ENCODE results near the gene SLC7A11.

The SLC7A11 gene

DNA sequence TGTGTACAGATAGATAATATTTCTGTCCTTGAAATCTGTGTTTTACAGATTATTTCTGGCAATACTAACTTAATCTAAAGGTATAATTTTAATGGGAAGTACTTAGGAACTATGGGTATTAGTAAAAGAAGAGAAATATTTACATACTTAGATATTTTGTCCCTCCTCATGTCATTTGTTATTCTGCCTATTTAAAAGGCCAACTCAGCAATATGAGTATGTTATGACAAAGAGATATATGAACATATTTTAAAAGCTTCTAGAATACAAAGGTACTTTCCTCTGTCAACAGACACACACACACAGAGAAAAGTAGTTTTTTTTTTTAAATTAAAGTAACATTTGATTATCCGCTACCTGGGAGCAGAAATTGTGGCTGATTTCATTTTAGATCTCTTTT is 7.9 kb downstream of the SLC7A11 start:
- ChIA-PET CTCF (interaction anchor here (1.2 to 1.5 kb wide), 2 partner anchors 13 to 34 kb away, joined by 3 read pairs; no protein-coding TSS in a partner anchor), POLR2A (no interaction called here)
- DNase-seq (ENCODE audit: extremely low spot score): no peak
- TF ChIP-seq, protein P1, sequence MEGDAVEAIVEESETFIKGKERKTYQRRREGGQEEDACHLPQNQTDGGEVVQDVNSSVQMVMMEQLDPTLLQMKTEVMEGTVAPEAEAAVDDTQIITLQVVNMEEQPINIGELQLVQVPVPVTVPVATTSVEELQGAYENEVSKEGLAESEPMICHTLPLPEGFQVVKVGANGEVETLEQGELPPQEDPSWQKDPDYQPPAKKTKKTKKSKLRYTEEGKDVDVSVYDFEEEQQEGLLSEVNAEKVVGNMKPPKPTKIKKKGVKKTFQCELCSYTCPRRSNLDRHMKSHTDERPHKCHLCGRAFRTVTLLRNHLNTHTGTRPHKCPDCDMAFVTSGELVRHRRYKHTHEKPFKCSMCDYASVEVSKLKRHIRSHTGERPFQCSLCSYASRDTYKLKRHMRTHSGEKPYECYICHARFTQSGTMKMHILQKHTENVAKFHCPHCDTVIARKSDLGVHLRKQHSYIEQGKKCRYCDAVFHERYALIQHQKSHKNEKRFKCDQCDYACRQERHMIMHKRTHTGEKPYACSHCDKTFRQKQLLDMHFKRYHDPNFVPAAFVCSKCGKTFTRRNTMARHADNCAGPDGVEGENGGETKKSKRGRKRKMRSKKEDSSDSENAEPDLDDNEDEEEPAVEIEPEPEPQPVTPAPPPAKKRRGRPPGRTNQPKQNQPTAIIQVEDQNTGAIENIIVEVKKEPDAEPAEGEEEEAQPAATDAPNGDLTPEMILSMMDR (IDR thresholded peaks at IDR 0.05; ENCODE audit: control extremely low read depth, extremely low read depth, low read depth, missing control alignments): no peak

DNA sequence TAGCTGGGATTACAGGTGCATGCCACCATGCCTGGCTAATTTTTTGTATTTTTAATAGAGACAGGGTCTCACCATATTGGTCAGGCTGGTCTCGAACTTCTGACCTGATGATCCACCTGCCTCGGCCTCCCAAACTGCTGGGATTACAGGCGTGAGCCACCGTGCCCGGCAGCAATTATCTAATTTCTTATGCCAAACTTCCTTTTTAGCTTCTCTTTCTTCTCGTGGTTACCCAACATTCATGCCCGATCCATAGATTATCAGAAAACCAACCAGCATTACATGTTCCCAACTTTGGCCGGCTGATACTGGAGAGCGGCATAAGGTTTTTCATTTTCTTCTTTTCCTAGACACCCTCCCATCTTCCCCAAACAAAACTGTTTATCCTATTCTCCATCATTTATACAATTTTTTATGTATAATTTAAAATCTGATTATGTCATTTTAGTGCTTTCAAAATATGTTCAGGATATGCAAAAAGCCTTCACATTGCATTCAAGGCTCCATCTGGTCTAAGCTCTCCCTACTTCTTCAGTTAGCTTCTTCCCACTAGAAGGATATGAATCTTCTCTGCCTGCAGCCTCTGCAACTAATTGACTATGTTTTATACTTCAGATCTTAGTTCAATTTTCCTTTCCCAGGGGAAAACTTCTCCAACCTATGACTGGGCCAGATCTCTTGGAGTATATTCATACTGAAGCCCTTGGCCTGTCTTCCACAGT is 8.7 kb downstream of the SLC7A11 start:
- CTCF ChIA-PET: interaction anchor here (0.7 to 1.5 kb wide), 3 partner anchors 9 to 33 kb away, joined by 3 read pairs; partner anchors contain the start of gene SLC7A11
- TF ChIP-seq, protein P1 (IDR thresholded peaks at IDR 0.05; ENCODE audit: control extremely low read depth, extremely low read depth, low read depth, missing control alignments): no peak
- no peak for DNase-seq (ENCODE audit: extremely low spot score)
- POLR2A ChIA-PET: no interaction called here

DNA sequence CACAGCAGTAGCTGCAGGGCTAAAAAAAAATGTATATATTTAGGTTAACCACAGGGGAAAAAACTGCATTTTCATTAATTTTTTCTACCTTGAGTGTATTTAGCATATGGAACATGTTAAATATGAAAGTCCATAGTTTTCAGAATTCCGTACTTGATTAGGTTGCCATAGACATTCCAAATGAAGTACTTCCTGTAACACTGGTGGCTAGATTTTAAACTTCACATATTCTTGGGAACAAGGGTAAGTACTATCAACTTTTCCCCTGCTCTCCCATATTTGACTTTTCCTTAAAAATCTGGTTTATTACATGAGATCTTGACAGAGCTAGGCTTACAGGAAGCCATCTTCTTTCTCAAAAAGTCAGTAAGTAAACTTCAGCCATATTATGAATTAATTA is 9.8 kb downstream of the SLC7A11 start:
- POLR2A ChIA-PET: no interaction called here

DNA sequence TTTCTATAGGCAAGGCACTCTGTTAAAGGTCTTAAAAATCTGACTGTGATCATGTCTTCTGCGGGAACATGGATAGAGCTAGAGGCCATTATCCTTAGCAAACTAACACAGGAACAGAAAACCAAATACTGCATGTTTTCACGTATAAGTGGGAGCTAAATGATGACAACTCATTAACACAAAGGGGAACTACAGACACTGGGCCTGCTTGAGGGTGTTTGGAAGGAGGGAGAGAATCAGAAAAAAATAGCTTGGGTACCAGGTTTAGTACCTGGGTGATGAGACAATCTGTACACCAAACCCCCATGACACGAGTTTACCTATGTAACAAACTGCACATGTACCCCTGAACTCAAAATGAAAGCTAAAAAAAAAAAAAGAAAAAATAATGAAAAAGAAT is 12.1 kb downstream of the SLC7A11 start:
- CTCF ChIA-PET: interaction anchor here (0.6 to 1.7 kb wide), 6 partner anchors 10 to 26 kb away, joined by 3 to 7 read pairs (median 4); partner anchors contain the start of gene SLC7A11
- no peak for DNase-seq (ENCODE audit: extremely low spot score)
- POLR2A ChIA-PET: no interaction called here
- TF ChIP-seq, protein P1 (IDR thresholded peaks at IDR 0.05; ENCODE audit: control extremely low read depth, extremely low read depth, low read depth, missing control alignments): no peak

More for the DNA sequence above, 9.8 kb downstream of the SLC7A11 start:
- TF ChIP-seq, protein P1 (IDR thresholded peaks at IDR 0.05; ENCODE audit: control extremely low read depth, extremely low read depth, low read depth, missing control alignments): no peak
- CTCF ChIA-PET: no interaction called here
- no peak for DNase-seq (ENCODE audit: extremely low spot score)

DNA sequence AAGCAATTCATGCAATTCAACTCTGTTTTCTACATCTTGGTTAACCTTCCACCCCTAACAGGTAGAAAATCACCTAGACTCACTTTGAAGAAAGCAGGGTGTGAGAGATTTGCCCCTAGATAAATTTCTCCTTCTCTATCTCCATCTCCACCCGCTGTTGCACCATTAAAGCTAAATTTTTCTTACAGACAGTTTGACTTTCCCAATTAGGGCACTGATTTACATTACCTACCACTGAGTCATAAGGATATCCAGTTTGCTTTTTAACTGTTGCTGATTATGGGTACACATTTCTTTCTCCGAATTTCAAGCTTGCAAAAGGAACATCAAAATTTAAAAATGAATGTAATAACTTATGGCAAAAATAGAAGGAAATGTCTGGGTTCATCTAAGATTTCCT is 13.0 kb downstream of the SLC7A11 start:
- TF ChIP-seq, protein P1 (IDR thresholded peaks at IDR 0.05; ENCODE audit: control extremely low read depth, extremely low read depth, low read depth, missing control alignments): no peak
- CTCF ChIA-PET: interaction anchor here (1.4 to 2.3 kb wide), 2 partner anchors 10 to 13 kb away, joined by 4 to 5 read pairs; no protein-coding TSS in a partner anchor
- no peak for DNase-seq (ENCODE audit: extremely low spot score)
- POLR2A ChIA-PET: no interaction called here

DNA sequence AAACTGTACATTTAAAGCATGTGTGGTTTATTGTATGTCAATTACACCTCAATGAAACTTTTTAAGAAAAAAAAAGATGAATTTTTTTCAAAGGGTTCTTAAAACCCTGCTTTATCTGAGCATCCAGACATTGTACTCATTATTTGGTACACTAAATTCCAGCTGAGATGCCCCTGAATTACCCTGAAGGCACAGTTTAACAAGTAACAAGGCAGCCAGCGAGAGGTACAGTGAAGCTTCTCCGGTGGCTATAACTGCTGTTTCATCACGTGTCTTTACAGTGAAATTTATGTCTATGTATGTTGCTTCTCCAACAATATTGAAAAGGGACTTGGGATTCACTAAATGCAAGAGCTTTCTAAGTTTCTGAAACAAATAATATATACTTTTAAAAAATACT is 15.8 kb downstream of the SLC7A11 start:
- DNase-seq (ENCODE audit: extremely low spot score): no peak
- ChIA-PET POLR2A (interaction anchor here (1.2 kb wide), 1 partner anchor 16 kb away, joined by 5 read pairs; the partner anchor contains the start of gene SLC7A11), CTCF (interaction anchor here (1.1 to 1.4 kb wide), 3 partner anchors 12 to 36 kb away, joined by 3 read pairs; no protein-coding TSS in a partner anchor)

More for the DNA sequence above, 15.8 kb downstream of the SLC7A11 start:
- TF ChIP-seq, protein P1 (IDR thresholded peaks at IDR 0.05; ENCODE audit: control extremely low read depth, extremely low read depth, low read depth, missing control alignments): no peak

Measured in GM10248 (cell line).